ENCODE data around the gene PPP2R2B.

- no peak for TF ChIP-seq CTCF (IDR thresholded peaks at IDR 0.05; ENCODE audit: insufficient read depth, low read length)
- no peak for TF ChIP-seq POLR2AphosphoS5 (IDR thresholded peaks at IDR 0.05; ENCODE audit: low read depth)
- no peak for TF ChIP-seq REST (IDR thresholded peaks at IDR 0.05; ENCODE audit: insufficient replicate concordance, low read depth)
Observed at GRCh38 chr5:146828385-146828784, 50.2 kb downstream of the PPP2R2B start.
